Karpas-422 (cell line): ENCODE measurements around the gene ADPRS. TPM values are rescaled to one million over a fixed set of nuclear protein-coding genes. Genes with fewer than 3 reads are reported as not detected.

Source experiments
- DNase-seq: peaks from one replicate; pipeline ENCODE4 v3.0.0-alpha.2; 2015
- H2AFZ ChIP-seq: fragments of 200-600 bp; sonication (generic); 2 replicates; pipeline ENCODE4 v1.6.1; 2014; ENCODE audit warnings: antibody characterized with exemption, low read length, mixed read lengths
- H3K27ac ChIP-seq: fragments of 200-600 bp; sonication (generic); 2 replicates; pipeline ENCODE4 v1.5.1; 2014; ENCODE audit warnings: mild to moderate bottlenecking, low read length, moderate library complexity
- H3K27me3 ChIP-seq: fragments of 200-600 bp; sonication (generic); 2 replicates; pipeline ENCODE4 v1.6.1; 2014; ENCODE audit warnings: low read length, mixed read lengths
- H3K36me3 ChIP-seq: fragments of 200-600 bp; sonication (generic); 2 replicates; pipeline ENCODE4 v1.6.1; 2014; ENCODE audit warnings: low read length, mixed read lengths; ENCODE audit not compliant: insufficient read depth
- H3K4me1 ChIP-seq: fragments of 200-600 bp; sonication (generic); 2 replicates; pipeline ENCODE4 v1.6.1; 2014; ENCODE audit warnings: mild to moderate bottlenecking, low read length, mixed read lengths
- H3K4me2 ChIP-seq: fragments of 200-600 bp; sonication (generic); 2 replicates; pipeline ENCODE4 v1.6.1; 2014; ENCODE audit warnings: low read length, low read depth, mild to moderate bottlenecking; ENCODE audit not compliant: poor library complexity, severe bottlenecking
- H3K4me3 ChIP-seq: fragments of 200-600 bp; sonication (generic); 2 replicates; pipeline ENCODE4 v1.5.1; 2014; ENCODE audit warnings: mild to moderate bottlenecking, antibody characterized with exemption, low read length, mixed read lengths
- H3K79me2 ChIP-seq: fragments of 200-600 bp; sonication (generic); 2 replicates; pipeline ENCODE4 v1.6.1; 2014; ENCODE audit warnings: mild to moderate bottlenecking, low read length, mixed read lengths
- H3K9ac ChIP-seq: fragments of 200-600 bp; sonication (generic); 2 replicates; pipeline ENCODE4 v1.6.0; 2014; ENCODE audit warnings: low read length
- H3K9me2 ChIP-seq: fragments of 200-600 bp; sonication (generic), shearing (Covaris generic); replicated peaks from 2 replicates; pipeline ENCODE4 v1.6.0; 2014; ENCODE audit warnings: mild to moderate bottlenecking, low read length, moderate library complexity; ENCODE audit not compliant: insufficient read depth
- H3K9me3 ChIP-seq: fragments of 300-700, 200-600 bp; sonication (generic); 2 replicates; pipeline ENCODE4 v1.6.1; 2014; ENCODE audit warnings: low read length, mixed read lengths
- H4K20me1 ChIP-seq: fragments of 200-600 bp; sonication (generic); 2 replicates; pipeline ENCODE4 v1.6.1; 2014; ENCODE audit warnings: mild to moderate bottlenecking, antibody characterized with exemption, low read length, low read depth; ENCODE audit not compliant: insufficient read depth
- total RNA-seq: library from RNA; depleted of rRNA; stranded (reverse); fragments of >200 nt; shearing (Covaris generic); gene quantifications from 2 replicates; pipeline ENCODE4 v1.2.3, GENCODE V29; 2014; ENCODE audit warnings: low replicate concordance

The ADPRS gene
- total RNA-seq, 1 experiment from 2014 or later: 29.3 TPM

DNA sequence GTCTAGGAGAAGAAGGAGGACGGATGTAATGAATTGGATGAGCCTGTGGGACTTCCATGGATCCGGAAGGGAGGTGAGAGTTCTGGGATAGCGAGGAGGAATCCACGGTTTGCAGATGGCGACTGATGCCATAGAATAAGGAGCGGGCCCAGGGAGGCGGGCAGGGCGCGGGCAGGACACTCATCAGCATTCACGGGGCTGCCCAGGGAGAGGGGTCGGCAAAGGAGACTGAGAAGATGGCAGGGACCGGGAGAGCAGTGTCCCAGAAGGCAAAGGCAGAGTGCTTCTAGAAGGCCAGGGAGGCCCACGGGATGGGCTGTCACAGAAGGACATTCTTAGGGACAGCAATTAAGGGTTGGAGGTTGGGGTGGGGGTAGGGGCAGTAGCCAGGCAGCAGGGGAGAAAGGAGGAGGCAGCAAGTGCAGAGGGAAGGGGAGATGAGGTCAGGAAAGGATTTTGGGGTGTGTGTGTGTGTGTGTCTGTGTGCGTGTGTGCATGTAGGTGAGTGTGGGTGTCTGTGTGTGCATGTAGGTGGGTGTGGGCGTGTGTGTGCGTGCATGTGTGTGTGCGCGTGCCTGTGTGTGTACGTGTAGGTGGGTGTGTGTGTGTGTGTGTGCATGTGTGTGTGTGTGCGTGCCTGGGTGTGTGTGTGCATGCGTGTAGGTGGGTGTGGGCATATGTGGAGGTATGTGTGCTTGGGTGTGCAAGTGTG is 37.5 kb downstream of the ADPRS start:
- no peak overlapping the region for H3K4me2 ChIP-seq
- no peak overlapping the region for H2AFZ ChIP-seq
- H3K27me3 ChIP-seq: no peaks in the 10 kb centered on the region
- H4K20me1 ChIP-seq: no peaks in the 10 kb centered on the region
- peaks cover 7% of the 10 kb centered on the region for H3K4me1 ChIP-seq
- no peak for DNase-seq
- H3K27ac ChIP-seq: no peak overlapping the region
- no peaks in the 10 kb centered on the region for H3K36me3 ChIP-seq
- H3K9me3 ChIP-seq: no peaks in the 10 kb centered on the region
- no peak overlapping the region for H3K9ac ChIP-seq
- no peaks in the 10 kb centered on the region for H3K79me2 ChIP-seq
- H3K9me2 ChIP-seq: no peaks in the 10 kb centered on the region
- H3K4me3 ChIP-seq: no peak overlapping the region

- H3K9me2 ChIP-seq: no peaks in the 10 kb centered on the region
- H3K9ac ChIP-seq: no peak overlapping the region
- H3K36me3 ChIP-seq: no peaks in the 10 kb centered on the region
- H3K79me2 ChIP-seq: no peaks in the 10 kb centered on the region
- H3K4me1 ChIP-seq: peaks cover 7% of the 10 kb centered on the region
- H3K9me3 ChIP-seq: no peaks in the 10 kb centered on the region
- H3K27me3 ChIP-seq: no peaks in the 10 kb centered on the region
- no peak for DNase-seq
- H4K20me1 ChIP-seq: no peaks in the 10 kb centered on the region
- H3K27ac ChIP-seq: no peak overlapping the region
- no peak overlapping the region for H3K4me3 ChIP-seq
- no peak overlapping the region for H3K4me2 ChIP-seq
- no peak overlapping the region for H2AFZ ChIP-seq
Measured at GRCh38 chr1:36126797-36127500, 38.3 kb downstream of the ADPRS start.

- Histone ChIP-seq H3K9ac (no peak overlapping the region), H3K27me3 (no peaks in the 10 kb centered on the region), H3K9me2 (no peaks in the 10 kb centered on the region), H3K4me1 (peaks cover 2% of the 10 kb centered on the region), H3K4me3 (no peak overlapping the region), H3K9me3 (no peaks in the 10 kb centered on the region), H3K79me2 (no peaks in the 10 kb centered on the region), H3K27ac (no peak overlapping the region), H3K4me2 (no peak overlapping the region), H3K36me3 (no peaks in the 10 kb centered on the region), H4K20me1 (no peaks in the 10 kb centered on the region), H2AFZ (no peak overlapping the region)
- DNase-seq: no peak
Measured at GRCh38 chr1:36128126-36128904, 39.6 kb downstream of the ADPRS start.

- Histone ChIP-seq H3K27ac (no peak overlapping the region), H3K4me3 (no peak overlapping the region), H3K9me3 (no peaks in the 10 kb centered on the region), H2AFZ (no peak overlapping the region), H3K9me2 (no peaks in the 10 kb centered on the region), H3K79me2 (no peaks in the 10 kb centered on the region), H3K9ac (no peak overlapping the region), H3K4me1 (no peaks in the 10 kb centered on the region), H4K20me1 (no peaks in the 10 kb centered on the region), H3K4me2 (no peak overlapping the region), H3K36me3 (no peaks in the 10 kb centered on the region), H3K27me3 (no peaks in the 10 kb centered on the region)
- DNase-seq: no peak
Measured at GRCh38 chr1:36128905-36129206, 40.2 kb downstream of the ADPRS start.

DNA sequence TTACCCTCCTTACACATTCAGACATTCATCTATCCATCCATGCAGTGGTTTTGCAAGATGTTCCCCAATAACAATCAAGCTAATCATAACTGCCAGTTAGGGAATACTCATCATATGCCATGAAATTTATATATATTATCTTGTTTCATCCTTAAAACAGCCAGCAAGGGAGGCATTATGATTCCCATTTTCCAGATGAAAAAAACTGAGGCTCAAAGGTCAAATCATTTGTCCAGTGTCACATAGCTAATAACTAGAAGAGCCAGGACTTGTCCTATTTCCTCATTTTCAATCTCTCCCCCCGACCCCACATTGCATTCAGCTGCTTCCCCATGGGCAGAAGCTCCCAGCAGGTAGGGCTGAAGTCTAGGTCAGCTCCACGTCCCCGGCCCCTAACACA is 43.3 kb downstream of the ADPRS start:
- H3K27ac ChIP-seq: no peak overlapping the region

DNA sequence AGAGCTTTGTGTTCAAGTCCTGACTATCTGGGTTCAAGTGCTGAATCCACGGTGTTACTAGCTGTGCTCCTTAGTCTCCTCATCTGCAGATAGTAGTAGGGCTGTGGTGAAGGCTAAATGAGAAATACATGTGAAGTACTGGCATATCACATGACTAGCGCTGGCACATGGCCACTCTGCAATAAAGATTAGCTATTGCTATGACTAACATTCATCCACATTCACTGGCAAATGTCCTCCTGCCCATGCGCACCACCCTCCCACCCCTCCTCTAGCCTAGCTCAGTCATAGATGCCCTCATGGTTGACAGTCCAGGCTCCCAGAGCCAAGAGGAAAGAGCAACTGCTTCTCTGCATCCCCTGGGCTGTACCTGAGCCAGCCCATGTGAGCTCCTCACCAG is 44.8 kb downstream of the ADPRS start:
- no peaks in the 10 kb centered on the region for H3K27me3 ChIP-seq
- H3K9ac ChIP-seq: no peak overlapping the region
- H3K4me3 ChIP-seq: no peak overlapping the region
- no peaks in the 10 kb centered on the region for H4K20me1 ChIP-seq
- peaks cover 7% of the 10 kb centered on the region; the same call in 1 of the 2 replicates for H3K36me3 ChIP-seq
- H3K4me2 ChIP-seq: no peak overlapping the region
- H3K4me1 ChIP-seq: no peaks in the 10 kb centered on the region
- no peak overlapping the region for H3K27ac ChIP-seq
- H3K9me3 ChIP-seq: no peaks in the 10 kb centered on the region
- H2AFZ ChIP-seq: no peak overlapping the region
- no peak for DNase-seq
- no peaks in the 10 kb centered on the region for H3K9me2 ChIP-seq
- H3K79me2 ChIP-seq: no peaks in the 10 kb centered on the region

More for the DNA sequence above, 43.3 kb downstream of the ADPRS start:
- Histone ChIP-seq H3K27me3 (no peaks in the 10 kb centered on the region), H3K9me3 (no peaks in the 10 kb centered on the region), H4K20me1 (no peaks in the 10 kb centered on the region), H3K4me2 (no peak overlapping the region), H3K36me3 (no peaks in the 10 kb centered on the region), H3K9ac (no peak overlapping the region), H3K4me3 (no peak overlapping the region), H3K4me1 (no peaks in the 10 kb centered on the region), H3K9me2 (no peaks in the 10 kb centered on the region), H3K79me2 (no peaks in the 10 kb centered on the region), H2AFZ (no peak overlapping the region)
- DNase-seq: no peak

- no peaks in the 10 kb centered on the region for H3K79me2 ChIP-seq
- H3K27ac ChIP-seq: no peak overlapping the region
- no peaks in the 10 kb centered on the region for H3K9me3 ChIP-seq
- H3K27me3 ChIP-seq: no peaks in the 10 kb centered on the region
- H3K36me3 ChIP-seq: peaks cover 8% of the 10 kb centered on the region; the same call in 1 of the 2 replicates
- no peaks in the 10 kb centered on the region for H3K9me2 ChIP-seq
- no peaks in the 10 kb centered on the region for H4K20me1 ChIP-seq
- H3K4me3 ChIP-seq: no peak overlapping the region
- H3K4me2 ChIP-seq: no peak overlapping the region
- H3K4me1 ChIP-seq: no peaks in the 10 kb centered on the region
- no peak overlapping the region for H2AFZ ChIP-seq
- no peak for DNase-seq
- H3K9ac ChIP-seq: no peak overlapping the region
Measured at GRCh38 chr1:36134031-36134430, 45.3 kb downstream of the ADPRS start.
